EH (cell line): ENCODE data around the gene DSTN.
A peak's percentile ranks its signal among the peaks of the same experiment; 100 is the strongest.

Source experiments
- DNase-seq: peaks from one replicate; pipeline ENCODE4 v3.0.0-alpha.2; 2015; ENCODE audit warnings: low read depth

DSTN gene

GRCh38 chr20:17612287-17612991 is 42.6 kb downstream of the DSTN start:
- DNase-seq = peak; percentile 90

DNA sequence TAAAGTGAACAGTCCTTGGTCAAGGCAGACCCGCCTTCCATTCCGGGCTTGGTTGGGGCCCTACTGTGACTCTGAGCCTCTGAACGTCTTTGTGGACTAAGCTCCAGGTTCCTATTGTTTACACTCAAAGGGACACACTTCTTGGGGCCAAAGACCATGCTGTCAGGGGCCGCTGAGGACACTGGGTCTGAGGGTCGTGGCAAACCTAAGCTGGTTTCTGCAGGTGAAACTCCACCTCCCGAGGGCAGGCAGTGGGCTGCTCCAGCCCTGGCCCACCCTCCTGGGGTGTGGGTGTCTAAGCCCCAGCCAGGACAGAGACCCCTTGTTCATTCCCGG is 43.1 kb downstream of the DSTN start:
- DNase-seq = no peak

DNA sequence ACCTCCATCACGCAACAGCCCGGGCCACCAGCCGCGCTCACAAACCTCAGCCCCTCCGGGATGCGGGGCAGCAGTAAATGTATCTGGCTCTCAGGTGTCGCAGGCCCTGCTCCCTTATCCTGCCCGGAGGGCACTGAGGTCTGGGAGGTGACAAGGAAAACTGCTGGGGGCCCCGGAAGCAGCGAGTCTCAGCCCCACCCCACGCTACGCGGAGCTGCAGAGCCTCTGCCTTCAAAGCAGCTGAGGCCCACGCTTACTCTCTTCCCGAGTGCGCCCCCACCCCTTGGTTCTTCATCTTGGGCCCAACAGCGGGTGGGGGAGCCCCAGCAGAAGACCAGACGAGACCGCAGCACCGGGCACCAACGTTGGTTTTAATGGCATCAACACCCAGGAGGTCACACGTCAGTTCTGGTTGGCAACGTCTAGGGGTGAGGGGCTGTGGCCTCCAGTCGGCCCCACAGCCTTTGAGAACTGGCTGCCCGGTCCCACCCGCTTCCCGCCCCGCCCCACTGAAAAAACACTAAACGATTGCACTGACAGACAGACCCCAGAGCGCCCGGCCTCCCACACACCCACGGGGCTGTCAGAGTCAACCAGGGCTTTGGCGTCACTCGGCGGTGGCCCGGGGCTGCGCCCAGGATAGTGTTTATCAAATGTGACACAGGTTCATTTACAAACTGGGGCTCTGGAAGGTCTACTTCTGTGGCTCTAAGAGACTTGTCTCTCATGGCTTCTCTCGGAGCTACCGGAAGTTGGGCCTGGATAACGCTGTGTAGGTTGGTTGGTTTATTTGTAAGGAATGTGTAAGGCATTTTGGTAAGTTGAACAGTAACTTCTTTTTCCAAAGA is 43.7 kb downstream of the DSTN start:
- DNase-seq = peak; percentile 32

DNA sequence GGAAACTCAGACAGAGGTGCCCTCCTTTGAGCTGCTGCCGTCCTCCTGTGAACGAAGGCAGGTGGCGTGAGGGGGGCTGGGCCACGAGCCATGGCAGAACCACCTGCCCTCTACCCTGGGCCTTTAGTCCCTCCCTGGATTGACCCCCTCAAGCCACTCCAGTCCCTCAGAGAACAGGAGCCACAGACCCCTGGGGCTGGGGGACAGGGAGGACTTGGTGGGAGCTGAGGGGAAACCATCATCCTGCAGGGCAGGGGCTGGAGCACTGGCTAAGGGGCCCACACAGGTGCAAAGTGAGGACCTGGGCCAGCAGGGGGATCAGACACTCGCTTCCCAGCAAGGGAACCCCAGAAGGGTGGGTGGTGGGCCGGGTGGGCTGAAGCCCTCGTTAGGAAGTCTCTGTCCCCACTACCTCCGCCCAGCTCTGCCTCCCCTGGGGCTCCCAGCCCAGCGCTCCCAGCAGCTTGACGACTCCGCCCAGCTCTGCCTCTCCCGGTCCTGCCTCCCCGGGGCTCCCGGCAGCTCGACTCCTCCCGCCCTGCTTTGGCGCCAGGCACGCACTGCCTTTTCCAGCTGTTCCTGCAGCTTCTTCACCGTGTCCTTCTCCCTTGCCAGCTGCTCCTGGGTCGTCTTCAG is 44.4 kb downstream of the DSTN start:
- DNase-seq = peak; percentile 59

DNA sequence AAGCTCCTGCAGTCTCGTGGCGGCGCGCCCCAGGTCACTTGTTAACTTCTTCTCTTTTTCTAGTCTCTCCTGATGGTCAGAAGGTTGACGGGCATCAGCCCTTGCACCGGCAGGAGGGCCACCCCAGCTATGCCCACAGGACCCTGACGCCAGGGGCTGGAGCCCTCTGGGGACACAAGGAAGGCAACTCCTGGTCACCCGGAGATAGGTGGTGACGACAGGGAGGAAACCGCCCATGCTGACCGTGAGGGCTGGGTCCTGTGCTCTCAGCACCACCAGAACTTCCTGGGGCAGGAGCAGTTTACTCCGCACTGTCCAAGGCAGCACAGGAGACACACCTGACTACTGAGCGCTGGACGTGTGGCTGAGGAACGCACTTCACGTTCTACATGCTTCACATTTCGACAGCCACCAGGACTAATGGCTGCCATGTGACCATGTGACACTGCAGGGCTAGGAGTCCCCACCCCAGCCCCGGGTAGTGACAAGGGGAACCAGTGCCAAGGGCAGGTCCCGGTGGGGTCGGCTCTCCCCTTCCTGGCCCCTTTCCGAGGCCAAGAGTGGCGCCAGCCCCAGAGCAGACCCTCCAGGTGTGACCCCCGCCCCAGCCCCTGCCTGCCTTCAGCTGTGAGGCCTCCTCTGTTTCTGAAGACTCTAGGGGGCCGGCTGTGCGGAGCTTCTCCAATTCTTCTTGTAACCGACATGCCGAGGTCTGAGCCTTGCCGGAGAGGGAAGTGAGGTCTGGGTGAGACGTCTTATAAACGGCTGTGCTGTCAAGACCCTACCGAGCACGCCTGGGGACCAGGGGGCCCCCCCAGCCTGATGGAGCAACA is 45.2 kb downstream of the DSTN start:
- DNase-seq = no peak

- DNase-seq = no peak
Measured at GRCh38 chr20:17615645-17616479, 46.0 kb downstream of the DSTN start.

GRCh38 chr20:17616480-17617211 is 46.8 kb downstream of the DSTN start:
- DNase-seq = no peak

DNA sequence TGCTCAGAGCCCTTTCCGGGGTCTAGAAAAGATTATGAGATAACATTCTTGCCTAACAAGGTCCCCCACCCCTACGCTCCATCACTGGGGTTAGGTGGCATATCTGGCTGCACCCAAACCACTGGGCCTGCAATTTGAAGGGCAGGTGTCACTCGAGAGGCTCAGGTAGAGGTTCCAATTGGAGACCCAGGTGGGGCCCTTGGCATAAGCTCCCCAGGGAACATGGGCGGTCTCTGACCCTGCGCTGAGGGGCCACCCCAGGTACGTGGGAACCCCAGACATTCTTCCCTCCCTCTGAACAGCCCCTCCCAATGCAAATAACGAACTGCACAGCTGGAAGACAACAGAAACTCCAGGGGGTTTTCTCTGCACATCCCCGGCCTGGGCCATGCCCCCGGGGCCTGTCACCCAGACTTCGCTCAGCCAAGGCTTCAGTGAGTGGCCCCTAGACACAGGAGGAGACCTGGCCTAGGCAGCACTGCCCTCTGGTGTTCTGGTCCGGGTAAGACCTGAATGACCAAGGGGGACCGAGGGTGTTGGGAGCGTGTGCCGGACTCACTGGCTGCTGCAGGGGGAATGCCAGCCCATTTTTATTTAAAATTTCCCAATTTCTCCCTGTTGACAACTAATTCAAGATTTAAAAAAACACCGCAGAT is 47.5 kb downstream of the DSTN start:
- peak; percentile 48 for DNase-seq

GRCh38 chr20:17617868-17618672 is 48.2 kb downstream of the DSTN start:
- no peak for DNase-seq

GRCh38 chr20:17618673-17619013 is 48.8 kb downstream of the DSTN start:
- no peak for DNase-seq

DNA sequence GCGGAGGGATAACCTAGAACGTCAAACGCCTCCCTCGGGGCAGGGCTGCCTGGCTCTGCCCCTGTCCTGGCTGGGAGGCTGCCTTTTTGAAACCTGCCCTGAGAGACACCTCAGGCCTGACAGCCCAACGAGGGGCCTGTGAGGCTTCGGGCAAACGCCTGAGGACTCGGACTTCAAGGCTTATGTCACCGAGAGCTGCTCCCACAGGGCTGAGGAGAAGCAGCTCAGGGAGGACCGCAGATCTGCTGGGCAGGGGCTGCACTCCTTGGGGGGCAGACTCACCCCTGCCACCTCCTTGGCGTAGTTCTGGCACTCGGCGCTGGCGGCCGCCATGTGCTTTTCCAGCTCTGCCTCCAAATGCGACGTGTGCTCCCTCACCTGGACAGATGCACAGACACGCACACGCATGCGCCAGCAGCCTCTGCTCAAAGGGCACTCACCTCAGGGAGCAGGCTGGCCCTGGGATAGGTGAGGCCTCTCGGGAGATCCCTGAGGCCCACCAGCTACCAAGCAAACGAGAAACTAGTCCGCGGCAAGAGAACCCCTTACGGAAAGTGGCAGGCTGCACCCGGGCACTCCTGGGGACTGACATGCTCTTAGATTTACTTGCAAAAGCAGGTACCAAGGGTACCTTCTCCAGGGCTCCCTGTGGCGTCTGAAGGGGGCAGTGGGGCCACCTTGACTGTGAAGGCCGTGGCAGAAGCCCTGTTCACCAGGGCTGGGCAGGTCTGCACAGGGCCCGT is 49.6 kb downstream of the DSTN start:
- no peak for DNase-seq

DNA sequence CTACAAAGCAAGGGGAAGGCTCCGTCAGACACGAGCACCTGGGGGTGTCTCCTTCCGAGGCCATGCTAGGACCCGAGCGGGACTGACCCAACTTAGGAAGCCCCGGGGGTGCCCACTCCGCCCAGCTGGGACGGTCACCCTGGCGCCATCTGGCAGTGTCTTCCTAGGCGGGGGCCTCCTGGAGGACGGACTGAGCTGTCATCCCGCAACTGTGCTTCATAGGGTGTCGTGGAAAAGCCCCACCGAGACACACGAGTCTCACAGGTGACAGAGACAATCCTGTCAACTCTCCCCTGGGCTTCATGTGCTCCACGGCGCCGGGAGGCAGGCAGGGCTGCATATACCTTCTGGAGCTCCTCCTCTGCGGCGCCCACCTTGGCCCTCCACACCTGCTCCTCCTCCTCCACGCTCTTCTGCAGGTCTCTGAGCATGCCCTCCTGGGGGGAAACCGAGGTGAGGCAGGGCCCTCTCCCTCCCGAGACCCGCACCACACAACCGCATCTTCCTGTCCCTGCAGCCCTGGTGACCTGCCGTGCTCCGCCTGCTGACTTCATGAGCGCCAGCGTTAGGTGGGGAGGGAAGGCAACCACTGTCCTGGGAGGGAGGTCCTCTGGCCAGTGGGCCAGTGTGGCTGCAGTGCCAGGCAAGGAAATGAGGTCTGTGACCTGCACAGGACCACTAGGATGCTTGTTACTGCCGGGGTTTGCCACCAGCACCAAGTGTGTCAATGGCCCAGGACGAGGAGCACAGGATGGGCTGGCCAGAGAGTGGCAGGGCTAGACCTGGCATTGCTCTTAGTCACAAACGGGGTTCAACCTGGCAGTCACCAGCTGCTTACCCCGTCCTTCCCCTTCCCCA is 50.7 kb downstream of the DSTN start:
- DNase-seq = no peak

DNA sequence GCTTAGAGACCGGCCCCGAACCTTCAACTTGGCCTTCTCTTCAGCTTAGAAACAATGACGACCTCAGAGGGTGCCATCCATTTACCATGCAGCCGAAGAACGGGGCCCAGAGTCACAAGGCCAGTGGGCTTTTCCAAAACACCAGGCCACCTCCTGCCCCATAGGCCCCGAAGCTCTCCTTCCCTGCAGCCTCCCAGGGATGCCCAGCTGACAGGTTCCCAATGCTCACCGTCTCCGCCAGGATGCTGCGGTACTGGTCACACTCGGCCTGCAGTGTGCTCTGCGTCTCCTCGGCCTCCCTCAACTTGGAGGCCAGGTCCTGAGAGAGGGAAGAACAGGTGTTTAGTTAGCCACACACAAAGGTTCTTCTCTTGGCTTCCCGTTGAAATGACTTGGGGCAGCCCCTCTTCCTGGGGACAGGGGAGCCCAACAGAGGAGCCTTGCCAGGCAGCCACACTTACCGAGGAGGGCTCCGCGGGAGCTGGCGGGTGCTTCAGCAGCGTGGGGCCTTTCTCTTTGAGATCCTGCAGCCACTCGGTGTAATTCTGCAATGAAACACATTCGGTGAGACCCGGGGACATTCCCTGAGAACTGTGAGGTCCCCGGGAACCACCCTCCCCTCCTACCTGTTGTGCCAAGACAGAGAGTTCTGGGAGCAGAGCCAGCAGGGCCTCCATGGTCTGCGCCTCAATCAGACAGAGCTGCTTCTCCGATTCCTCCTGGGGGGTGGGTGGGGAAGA is 51.5 kb downstream of the DSTN start:
- DNase-seq = no peak

DNA sequence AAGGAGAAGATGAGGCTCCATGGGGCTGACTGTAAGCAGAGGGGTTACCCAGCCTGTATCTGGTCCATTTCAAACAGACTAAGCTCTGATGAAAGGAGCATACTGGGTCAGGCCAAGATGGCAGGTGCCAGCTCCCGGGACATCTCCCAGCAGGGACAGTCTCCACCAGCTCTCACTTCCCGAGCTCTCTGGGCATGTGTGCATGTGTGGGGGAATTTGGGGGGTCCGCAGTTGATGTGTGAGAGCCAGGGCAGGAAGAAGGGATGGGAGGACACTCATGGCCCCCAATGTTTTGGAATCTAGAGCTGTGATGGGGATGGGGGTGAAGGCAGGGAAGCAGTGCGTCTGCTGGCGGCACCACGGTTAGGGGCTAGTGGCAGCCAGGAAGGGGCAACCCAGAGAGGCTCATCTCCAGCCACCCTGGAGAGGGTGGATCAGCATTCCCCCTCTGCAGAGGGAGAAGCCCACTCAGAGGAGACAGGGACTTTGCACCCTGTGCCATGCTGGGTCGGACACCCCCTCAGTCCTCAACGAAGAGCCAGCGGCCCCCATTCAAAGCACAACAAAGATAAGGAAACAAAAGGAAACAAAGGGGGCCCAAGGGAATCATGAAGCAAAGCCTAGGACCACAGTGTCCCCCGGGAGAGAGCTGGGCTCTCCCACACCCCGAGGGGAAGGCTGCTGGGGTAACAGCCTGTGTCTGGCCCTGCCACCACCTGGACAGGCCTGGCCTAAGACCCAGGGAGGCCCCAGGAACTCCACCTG is 52.4 kb downstream of the DSTN start:
- DNase-seq = no peak

- no peak for DNase-seq
Measured at GRCh38 chr20:17622851-17623508, 53.1 kb downstream of the DSTN start.

DNA sequence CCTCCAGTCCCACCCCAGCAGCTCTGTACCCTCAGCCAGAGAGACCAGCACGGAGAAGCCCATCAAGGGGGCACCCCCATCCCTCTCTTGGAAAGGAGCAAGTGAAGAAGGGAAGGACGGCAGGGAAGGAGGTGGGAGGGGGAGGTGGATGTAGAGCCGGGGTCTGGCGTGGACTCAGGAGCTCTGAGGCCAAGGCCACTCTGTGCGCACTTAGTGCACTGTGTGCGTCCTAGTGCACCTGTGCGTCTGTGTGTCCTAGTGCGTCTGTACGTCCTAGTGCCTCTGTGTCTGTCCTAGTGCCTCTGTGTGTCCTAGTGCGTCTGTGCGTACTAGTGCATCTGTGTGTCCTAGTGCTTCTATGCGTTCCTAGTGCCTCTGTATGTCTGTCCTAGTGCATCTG is 54.2 kb downstream of the DSTN start:
- no peak for DNase-seq
